ENCODE data around the gene ITGAV. TPM values are rescaled to one million over a fixed set of nuclear protein-coding genes. Genes with fewer than 3 reads are reported as not detected.

ITGAV gene
- total and polyA plus RNA-seq, 2 of the 4 experiments (the other 2 are of a cell fraction), result 45.8 to 181 TPM

- DNase-seq, result no peak
- dilution Hi-C loops (cut with HindIII; ENCODE audit: low sequenced_read_pairs, unreplicated experiment), result no loop called here
- POLR2A ChIA-PET (ENCODE audit: unreplicated experiment), result no interaction called here
These were observed 129.0 kb downstream of the ITGAV start for GRCh38 chr2:186718903-186719302.

More at GRCh38 chr2:186718903-186719302, 129.0 kb downstream of the ITGAV start:
- Histone ChIP-seq H3K9ac (ENCODE audit: low read depth, low read length) (no peak overlapping the region), H4K5ac (ENCODE audit: low read depth, low read length) (no peak overlapping the region), H3K14ac (replicated peaks; ENCODE audit: low read depth, low read length) (no peak overlapping the region), H4K8ac (ENCODE audit: low read depth in 2 of 2, low read length in 2 of 2) (no peak overlapping the region), H3K79me1 (ENCODE audit: low read depth in 1 of 2, low read length in 2 of 2) (no peaks in the 10 kb centered on the region), H3K4me3 (ENCODE audit: insufficient read depth, low read depth, low read length) (no peak overlapping the region), H2BK5ac (ENCODE audit: low read depth, low read length, poor library complexity, severe bottlenecking) (no peak overlapping the region), H3K4me2 (ENCODE audit: low read depth, low read length) (no peak overlapping the region), H3K23ac (ENCODE audit: low read depth, low read length) (no peak overlapping the region), H3K18ac (ENCODE audit: low read depth, low read length) (no peak overlapping the region), H2AK5ac (ENCODE audit: low read depth, low read length) (no peak overlapping the region), H3K27ac (ENCODE audit: insufficient read depth, low read length) (no peak overlapping the region), H3K4me1 (ENCODE audit: control insufficient read depth, insufficient read depth, low read length) (peaks cover 2% of the 10 kb centered on the region; the same call in 1 of the 2 replicates), H2AK9ac (replicated peaks; ENCODE audit: low read depth, low read length, poor library complexity) (no peak overlapping the region), H2AFZ (replicated peaks; ENCODE audit: low read length, poor library complexity) (no peak overlapping the region), H4K91ac (ENCODE audit: insufficient read depth, low read depth, low read length) (no peak overlapping the region), H3K4ac (ENCODE audit: low read depth, low read length) (no peak overlapping the region), H2BK15ac (ENCODE audit: low read depth, low read length) (no peak overlapping the region), H3K27me3 (ENCODE audit: control insufficient read depth, insufficient read depth, low read length) (no peaks in the 10 kb centered on the region), H3K9me3 (ENCODE audit: control insufficient read depth, insufficient read depth, low read length) (no peaks in the 10 kb centered on the region), H3K9me1 (ENCODE audit: insufficient read depth, low read length) (no peaks in the 10 kb centered on the region; the same call in 1 of the 2 replicates), H2BK120ac (ENCODE audit: low read depth, low read length) (no peak overlapping the region), H3K36me3 (ENCODE audit: control insufficient read depth, insufficient read depth, low read length) (no peaks in the 10 kb centered on the region), H2BK20ac (ENCODE audit: low read depth, low read length) (no peak overlapping the region), H3K56ac (ENCODE audit: extremely low read depth, insufficient read depth, low read length) (no peak overlapping the region), H4K20me1 (ENCODE audit: insufficient read depth, low read length) (no peaks in the 10 kb centered on the region)
- no peak for ATAC-seq (ENCODE audit: low read depth)
- no TSS peak for BruUV-seq (replicated peaks)
- no peak for TF ChIP-seq RFX5 (IDR thresholded peaks at IDR 0.05; ENCODE audit: low read depth, low read length)
- no peak for TF ChIP-seq FOS (IDR thresholded peaks at IDR 0.05; ENCODE audit: low read depth, low read length)
- in situ Hi-C loops (cut with MboI; ENCODE audit: low sequenced_read_pairs) (no loop called here), intact Hi-C loops (cut with micrococcal nuclease) (no loop called here)
- CTCF ChIA-PET, result no interaction called here
- WGBS, 2 experiments (ENCODE audit: extremely low coverage in 2 of 2, insufficient read length in 1 of 2), result 0% methylated on average over 1 of the region's 4 CpGs; no CpG with 5 or more reads in 1 of the 2 experiments
